SHP77 (cell line): ENCODE measurements around the gene DDR1.
A peak's percentile ranks its signal among the peaks of the same experiment; 100 is the strongest.
"Not testable (repeated sequence)": the region's sequence is repeated elsewhere in the genome, so short reads cannot be mapped to it uniquely, and the experiment has no call there.

ENCODE experiments used
- DNase-seq, 2 experiments: peaks; one replicate each; lab custom pipeline; 2025; lab: John Stamatoyannopoulos, UW

The DDR1 gene

GRCh38 chr6:30854285-30855040 lies 29.9 kb upstream of the DDR1 start:
- DNase-seq, result no peak

- DNase-seq, result no peak
Observed at GRCh38 chr6:30855429-30856075, 28.8 kb upstream of the DDR1 start.

- no peak for DNase-seq
Observed at GRCh38 chr6:30857112-30857511, 27.2 kb upstream of the DDR1 start.

GRCh38 chr6:30857549-30857948 lies 26.8 kb upstream of the DDR1 start:
- no peak for DNase-seq

DNA sequence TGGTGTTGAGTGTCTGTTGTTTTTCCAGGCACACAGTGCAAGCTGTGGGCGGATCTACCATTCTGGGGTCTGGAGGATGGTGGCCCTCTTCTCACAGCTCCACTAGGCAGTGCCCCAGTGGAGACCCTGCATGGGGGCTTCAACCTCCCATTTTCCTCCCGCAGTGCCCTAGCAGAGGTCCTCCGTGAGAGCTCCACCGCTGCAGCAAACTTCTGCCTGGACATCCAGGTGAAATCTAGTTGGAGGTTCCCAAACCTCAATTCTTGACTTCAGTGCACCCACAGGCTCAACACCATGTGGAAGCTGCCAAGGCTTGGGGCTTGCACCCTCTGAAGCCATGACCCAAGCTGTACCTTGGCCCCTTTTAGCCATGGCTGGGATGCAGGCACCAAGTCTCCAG lies 24.6 kb upstream of the DDR1 start:
- DNase-seq, result not testable (repeated sequence)

DNA sequence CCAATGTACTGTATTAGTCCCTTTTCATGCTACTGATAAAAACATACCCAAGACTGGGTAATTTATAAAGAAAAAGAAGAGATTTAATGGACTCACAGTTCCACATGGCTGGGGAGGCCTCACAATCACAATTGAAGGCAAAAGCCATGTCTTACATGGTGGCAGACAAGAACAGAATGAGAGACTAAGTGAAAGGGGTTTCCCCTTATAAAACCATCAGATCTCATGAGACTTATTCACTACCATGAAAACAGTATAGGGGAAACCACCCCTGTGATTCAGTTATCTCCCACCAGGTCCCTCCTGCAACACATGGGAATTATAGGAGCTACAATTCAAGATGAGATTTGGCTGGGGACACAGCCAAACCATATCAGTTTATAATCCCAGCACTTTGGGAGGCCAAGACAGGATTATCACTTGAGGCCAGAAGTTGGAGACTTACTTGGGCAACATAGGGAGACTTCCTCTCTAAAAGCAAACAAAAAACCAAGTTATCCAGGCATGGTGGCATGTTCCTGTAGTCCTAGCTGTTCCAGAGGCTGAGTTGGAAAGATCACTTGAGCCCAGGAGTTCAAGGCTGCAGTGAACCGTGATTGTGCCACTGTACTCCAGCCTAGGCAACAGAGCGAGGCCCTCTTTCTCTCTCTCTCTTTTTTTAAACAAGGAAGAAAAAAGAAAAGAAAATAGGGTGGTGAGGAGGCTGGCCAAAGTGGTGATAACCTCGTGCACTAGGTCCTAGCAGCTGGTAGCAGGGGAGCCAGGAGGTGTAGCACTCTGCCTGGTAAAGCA lies 22.9 kb upstream of the DDR1 start:
- no peak for DNase-seq

GRCh38 chr6:30862156-30862875 lies 22.0 kb upstream of the DDR1 start:
- DNase-seq, result no peak

GRCh38 chr6:30864325-30864724 lies 20.0 kb upstream of the DDR1 start:
- DNase-seq, result no peak

GRCh38 chr6:30869241-30869749 lies 15.0 kb upstream of the DDR1 start:
- DNase-seq, result not testable (repeated sequence)

DNA sequence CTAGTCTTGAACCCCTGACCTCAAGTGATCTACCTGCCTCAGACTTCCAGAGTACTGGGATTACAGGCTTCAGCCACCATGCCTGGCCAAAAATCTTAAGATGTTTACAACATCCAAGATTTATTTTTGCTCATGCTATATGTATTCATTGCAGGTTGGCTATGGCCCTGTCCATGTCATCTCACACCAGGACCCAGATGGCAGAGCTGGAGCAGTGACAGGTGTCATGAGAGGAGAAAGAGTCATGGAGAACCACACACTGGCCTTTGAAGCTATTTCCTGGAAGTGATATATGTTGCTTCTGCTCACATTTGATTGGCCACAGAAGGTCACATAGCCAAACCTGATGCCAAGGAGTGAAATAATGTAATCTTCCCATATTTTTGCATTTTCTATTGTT lies 13.8 kb upstream of the DDR1 start:
- DNase-seq, result no peak

DNA sequence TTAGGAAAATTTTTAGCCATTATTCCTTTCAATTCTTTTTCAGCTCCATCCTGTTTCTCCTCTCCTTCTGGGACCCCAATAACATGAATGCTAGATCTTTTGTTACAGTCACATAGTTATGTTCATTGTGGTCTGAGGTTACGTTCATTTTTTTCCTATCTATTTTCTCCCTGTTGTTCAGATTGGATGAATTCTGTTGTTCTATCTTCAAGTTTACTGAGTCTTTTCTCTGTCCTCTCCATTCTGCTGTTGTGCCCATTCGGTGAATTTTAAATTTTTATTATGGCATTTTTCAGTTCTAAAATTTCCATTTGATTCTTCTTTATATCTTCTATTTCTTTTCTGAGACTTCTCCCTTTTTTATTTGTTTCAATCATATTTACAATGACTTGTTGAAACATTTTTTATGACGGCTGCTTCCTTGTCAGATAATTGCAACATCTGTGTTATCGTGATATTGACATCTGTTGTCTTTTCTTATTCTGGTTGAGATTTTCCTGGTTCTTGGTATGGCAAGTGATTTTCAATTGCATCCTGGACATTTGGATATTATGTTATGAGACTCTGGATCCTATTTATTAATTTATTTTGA lies 12.6 kb upstream of the DDR1 start:
- DNase-seq, result no peak

- no peak for DNase-seq
Observed at GRCh38 chr6:30873137-30873640, 11.1 kb upstream of the DDR1 start.

DNA sequence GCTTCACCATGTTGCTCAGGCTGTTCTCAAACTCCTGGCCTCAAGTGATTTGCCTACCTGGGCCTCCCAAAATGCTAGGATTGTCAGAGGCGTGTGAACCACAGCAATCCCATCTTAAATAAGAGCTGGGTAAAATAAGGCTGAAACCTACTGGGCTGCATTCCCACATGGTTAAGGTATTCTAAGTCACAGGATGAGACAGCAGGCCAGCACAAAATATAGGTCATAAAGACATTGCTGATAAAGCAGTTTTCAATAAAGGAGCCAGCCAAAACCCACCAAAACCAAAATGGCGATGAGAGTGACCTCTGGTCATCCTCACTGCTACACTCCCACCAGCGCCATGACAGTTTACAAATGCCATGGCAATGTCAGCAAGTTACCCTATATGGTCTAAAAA lies 10.5 kb upstream of the DDR1 start:
- DNase-seq, result not testable (repeated sequence)

GRCh38 chr6:30875244-30876038 lies 8.9 kb upstream of the DDR1 start:
- peak; percentile 6 to 21 for DNase-seq

DNA sequence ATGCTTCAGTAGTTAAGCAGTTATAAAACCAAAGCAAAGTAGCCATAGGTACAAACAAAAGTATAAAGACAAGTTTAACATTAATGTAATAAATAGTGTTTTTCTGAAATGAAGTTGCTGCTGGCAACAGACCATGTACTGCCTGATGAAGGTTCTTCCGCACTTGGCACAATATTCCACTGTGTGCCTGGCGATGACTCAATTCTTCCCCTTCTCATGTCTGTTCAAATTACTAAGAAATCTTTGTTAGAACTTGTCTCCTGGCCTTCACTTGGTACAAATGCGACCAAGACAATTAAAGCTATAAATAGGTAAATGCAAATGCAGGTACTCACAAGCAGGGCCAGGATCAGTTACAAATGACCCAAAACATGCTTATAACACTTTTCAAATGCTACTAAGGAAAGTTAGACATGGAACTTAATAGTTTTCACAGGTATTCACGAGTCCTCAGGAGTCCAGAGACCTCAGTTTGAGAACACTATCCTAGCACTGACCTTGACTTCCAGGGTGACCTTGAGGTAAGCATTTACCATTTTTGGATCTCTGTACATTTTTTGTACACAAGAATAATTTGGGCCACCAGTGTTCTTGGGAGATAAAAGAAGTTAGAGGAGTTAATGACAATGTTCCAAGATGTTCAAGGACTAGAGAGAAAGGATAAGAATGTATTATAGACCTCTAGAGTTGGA lies 8.1 kb upstream of the DDR1 start:
- DNase-seq, result no peak

- DNase-seq, result peak; percentile 85 to 91
Observed at GRCh38 chr6:30877419-30878262, 6.7 kb upstream of the DDR1 start.

DNA sequence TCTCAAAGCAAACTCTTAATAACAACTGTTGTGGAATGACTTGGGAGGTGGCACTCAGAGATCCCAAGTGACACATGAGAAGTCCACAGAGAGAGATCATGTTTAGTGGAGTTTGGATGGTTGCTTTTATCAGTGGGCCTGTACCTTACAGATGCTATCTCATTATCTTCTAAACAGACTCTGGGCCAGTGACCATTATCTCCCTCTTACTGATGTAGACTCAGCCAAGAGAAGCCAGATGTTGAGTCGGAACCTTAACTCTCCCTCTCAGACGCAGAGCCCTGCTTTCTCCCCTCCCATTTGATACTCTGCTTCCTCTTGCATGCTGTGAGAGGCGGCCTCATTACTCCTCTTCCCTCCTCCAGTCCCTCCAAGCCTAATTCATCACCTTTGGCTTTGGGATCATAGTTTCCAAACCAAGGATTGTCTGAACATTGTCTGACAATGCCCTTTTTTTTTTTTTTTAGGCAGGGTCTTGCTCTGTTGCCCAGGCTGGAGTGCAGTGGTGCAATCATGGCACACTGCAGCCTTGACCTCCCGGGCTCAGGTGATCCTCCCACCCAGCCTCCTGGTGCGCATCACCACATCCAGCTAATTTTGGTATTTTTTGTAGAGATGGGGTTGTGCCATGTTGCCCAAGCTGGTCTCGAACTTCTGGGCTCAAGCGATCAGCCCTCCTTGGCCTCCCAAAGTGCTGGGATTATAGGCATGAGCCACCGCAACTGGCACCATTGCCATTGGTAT lies 4.5 kb upstream of the DDR1 start:
- DNase-seq, result no peak

DNA sequence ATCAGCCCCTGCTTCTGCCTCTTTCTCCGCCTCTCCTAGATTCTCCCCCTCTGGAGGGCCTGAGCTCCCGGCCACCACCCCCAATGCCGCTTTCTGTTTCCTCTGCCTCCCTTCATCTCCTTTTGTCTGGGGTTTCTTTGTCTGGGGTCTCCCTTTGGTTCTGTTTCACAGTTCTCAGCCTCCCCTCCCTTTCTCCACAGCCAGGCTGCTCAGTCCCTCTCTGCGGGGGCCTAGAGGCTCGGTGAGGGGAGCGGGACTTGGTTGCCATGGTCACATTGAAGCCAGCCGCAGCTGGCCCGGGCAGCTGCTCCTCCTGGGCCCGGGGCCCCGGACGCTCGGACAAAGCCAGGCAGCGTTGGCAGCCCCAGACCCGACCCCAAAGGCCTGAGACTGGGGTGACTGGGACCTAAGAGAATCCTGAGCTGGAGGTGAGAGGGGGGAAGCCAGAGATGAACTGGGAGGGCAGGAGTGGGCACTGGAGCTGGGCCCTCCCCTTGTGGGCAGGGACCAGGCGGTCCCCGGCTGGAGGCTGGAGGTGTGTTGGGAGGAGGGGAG lies 3.5 kb upstream of the DDR1 start:
- peak; percentile 64 to 68 for DNase-seq
